Osteoblast (primary cell): ENCODE results near the gene CTNNA1. TPM values are rescaled to one million over a fixed set of nuclear protein-coding genes. Genes with fewer than 3 reads are reported as not detected.

Source experiments
- DNase-seq: peaks from one replicate; pipeline ENCODE4 v3.0.0; 2011; ENCODE audit warnings: low spot score, mixed read lengths; ENCODE audit not compliant: insufficient read length; ENCODE audit errors: missing footprints
- H2AFZ ChIP-seq: 2 replicates; pipeline ENCODE4 v1.6.0; 2011; ENCODE audit warnings: mild to moderate bottlenecking, low read length
- H3K27ac ChIP-seq: 2 replicates; pipeline ENCODE4 v1.5.1; 2011; ENCODE audit warnings: mild to moderate bottlenecking, low read depth, low read length, moderate library complexity
- H3K27me3 ChIP-seq: 2 replicates; pipeline ENCODE4 v1.6.0; 2012; ENCODE audit warnings: mild to moderate bottlenecking, control low read depth, inconsistent platforms, low read length, moderate library complexity; ENCODE audit not compliant: insufficient read depth
- H3K36me3 ChIP-seq: 2 replicates; pipeline ENCODE4 v1.5.1; 2011; ENCODE audit warnings: mild to moderate bottlenecking, low read length, control low read depth, moderate library complexity; ENCODE audit not compliant: insufficient read depth
- H3K4me1 ChIP-seq: 2 replicates; pipeline ENCODE4 v1.5.1; 2011; ENCODE audit warnings: mild to moderate bottlenecking, low read length, control low read depth, moderate library complexity; ENCODE audit not compliant: insufficient read depth
- H3K4me2 ChIP-seq: 2 replicates; pipeline ENCODE4 v1.6.0; 2011; ENCODE audit warnings: mild to moderate bottlenecking, low read length; ENCODE audit not compliant: insufficient read depth
- H3K4me3 ChIP-seq: fragments of 200-600 bp; sonication (generic); 3 replicates; pipeline ENCODE4 v1.5.1; 2012; ENCODE audit warnings: mild to moderate bottlenecking, low read length, inconsistent platforms; ENCODE audit not compliant: insufficient read depth
- H3K79me2 ChIP-seq: 2 replicates; pipeline ENCODE4 v1.6.0; 2012; ENCODE audit warnings: mild to moderate bottlenecking, low read length, control low read depth, inconsistent platforms; ENCODE audit not compliant: insufficient read depth
- H3K9me3 ChIP-seq: 2 replicates; pipeline ENCODE4 v1.5.1; 2011; ENCODE audit warnings: low read depth, low read length, control low read depth
- H4K20me1 ChIP-seq: 2 replicates; pipeline ENCODE4 v1.6.0; 2012; ENCODE audit warnings: mild to moderate bottlenecking, low read length, control low read depth; ENCODE audit not compliant: insufficient read depth
- total RNA-seq: library from RNA; depleted of rRNA; stranded (reverse); fragments of >200 nt; gene quantifications from 2 replicates; pipeline ENCODE4 v1.2.3, GENCODE V29; 2012
- TF ChIP-seq, protein P1 (sequence below): IDR thresholded peaks from 2 replicates; pipeline ENCODE4 v1.5.1; 2011; ENCODE audit warnings: mild to moderate bottlenecking, low read depth, low read length, moderate library complexity; ENCODE audit errors: extremely low read depth

CTNNA1 gene
- total RNA-seq, 1 donor: 432 TPM

DNA sequence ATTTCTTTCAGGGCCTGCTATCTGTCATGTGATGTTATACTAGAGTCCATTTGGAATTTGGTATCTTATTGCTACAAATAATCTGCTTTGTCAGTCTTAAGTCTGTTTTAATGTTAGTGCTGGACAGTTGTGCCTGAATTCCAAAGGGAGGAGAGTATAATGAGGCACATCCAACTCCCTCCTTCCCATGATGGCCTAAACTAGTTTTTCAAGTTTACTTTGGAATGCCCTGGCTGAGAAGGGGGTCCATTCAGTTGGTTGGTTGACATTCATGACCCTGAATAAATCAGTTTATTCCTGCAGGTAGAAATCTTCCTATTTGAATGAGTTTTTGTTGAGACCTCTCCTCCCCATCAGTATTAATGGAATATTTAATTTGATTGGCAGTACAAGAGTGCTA, 131.3 kb downstream of the CTNNA1 start:
- peaks cover 28% of the 10 kb centered on the region for H3K36me3 ChIP-seq
- no peaks in the 10 kb centered on the region for H3K9me3 ChIP-seq
- no peaks in the 10 kb centered on the region for H3K4me1 ChIP-seq
- H4K20me1 ChIP-seq: peaks cover 35% of the 10 kb centered on the region
- H3K27me3 ChIP-seq: no peaks in the 10 kb centered on the region
- H3K4me2 ChIP-seq: no peak overlapping the region
- no peak overlapping the region for H3K27ac ChIP-seq
- TF ChIP-seq, protein P1, sequence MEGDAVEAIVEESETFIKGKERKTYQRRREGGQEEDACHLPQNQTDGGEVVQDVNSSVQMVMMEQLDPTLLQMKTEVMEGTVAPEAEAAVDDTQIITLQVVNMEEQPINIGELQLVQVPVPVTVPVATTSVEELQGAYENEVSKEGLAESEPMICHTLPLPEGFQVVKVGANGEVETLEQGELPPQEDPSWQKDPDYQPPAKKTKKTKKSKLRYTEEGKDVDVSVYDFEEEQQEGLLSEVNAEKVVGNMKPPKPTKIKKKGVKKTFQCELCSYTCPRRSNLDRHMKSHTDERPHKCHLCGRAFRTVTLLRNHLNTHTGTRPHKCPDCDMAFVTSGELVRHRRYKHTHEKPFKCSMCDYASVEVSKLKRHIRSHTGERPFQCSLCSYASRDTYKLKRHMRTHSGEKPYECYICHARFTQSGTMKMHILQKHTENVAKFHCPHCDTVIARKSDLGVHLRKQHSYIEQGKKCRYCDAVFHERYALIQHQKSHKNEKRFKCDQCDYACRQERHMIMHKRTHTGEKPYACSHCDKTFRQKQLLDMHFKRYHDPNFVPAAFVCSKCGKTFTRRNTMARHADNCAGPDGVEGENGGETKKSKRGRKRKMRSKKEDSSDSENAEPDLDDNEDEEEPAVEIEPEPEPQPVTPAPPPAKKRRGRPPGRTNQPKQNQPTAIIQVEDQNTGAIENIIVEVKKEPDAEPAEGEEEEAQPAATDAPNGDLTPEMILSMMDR: no peak
- no peak overlapping the region for H2AFZ ChIP-seq
- peaks cover 69% of the 10 kb centered on the region for H3K79me2 ChIP-seq
- DNase-seq: no peak
- H3K4me3 ChIP-seq: no peak overlapping the region

DNA sequence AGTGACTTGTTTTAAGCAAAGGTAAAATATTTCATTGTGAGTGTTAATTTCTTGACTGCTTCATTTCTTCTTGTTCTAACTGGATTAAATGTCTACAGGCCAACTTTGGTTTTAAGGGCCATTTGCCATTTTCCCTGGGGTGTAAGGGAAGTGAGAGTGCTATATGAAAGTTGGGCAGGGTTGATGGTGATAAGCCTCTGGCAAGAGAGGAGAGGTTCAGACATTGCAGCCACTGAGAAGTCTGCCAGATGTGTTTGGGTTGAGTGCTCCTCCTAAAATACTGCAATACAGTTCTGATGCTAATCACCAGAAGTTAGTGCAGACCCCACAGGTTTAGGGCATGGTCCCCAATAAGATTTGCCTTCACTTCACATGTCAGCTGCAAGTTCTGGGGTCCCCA, 136.8 kb downstream of the CTNNA1 start:
- H3K4me3 ChIP-seq: no peak overlapping the region
- H3K27ac ChIP-seq: no peak overlapping the region
- TF ChIP-seq, protein P1: no peak
- no peaks in the 10 kb centered on the region for H3K4me1 ChIP-seq
- peaks cover 26% of the 10 kb centered on the region for H3K79me2 ChIP-seq
- H4K20me1 ChIP-seq: no peaks in the 10 kb centered on the region
- DNase-seq: no peak
- peaks cover 46% of the 10 kb centered on the region for H3K36me3 ChIP-seq
- H2AFZ ChIP-seq: no peak overlapping the region
- no peaks in the 10 kb centered on the region for H3K27me3 ChIP-seq
- H3K9me3 ChIP-seq: no peaks in the 10 kb centered on the region
- H3K4me2 ChIP-seq: no peak overlapping the region

DNA sequence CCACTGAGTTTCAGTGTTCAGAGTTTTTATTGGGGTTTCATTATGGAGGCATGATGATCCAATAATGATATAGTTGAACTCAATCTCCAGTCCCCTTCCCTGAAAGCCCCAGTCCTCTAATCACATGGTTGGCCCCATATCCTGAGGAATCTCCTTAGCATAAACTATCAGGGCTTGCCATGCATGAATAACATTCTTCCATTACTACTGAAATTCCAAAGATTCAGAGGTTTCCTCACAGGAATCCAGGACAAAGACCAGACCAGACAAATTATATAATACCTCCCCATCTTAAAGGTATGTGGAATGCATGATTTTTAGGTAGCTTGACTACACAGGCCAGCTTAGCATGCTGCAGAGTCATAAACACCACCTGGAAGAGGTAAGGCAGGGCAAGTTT, 137.4 kb downstream of the CTNNA1 start:
- DNase-seq: no peak

GRCh38 chr5:138895918-138896317, 142.7 kb downstream of the CTNNA1 start:
- H3K27me3 ChIP-seq: no peaks in the 10 kb centered on the region
- peaks cover 7% of the 10 kb centered on the region for H3K36me3 ChIP-seq
- H4K20me1 ChIP-seq: no peaks in the 10 kb centered on the region
- H3K9me3 ChIP-seq: no peaks in the 10 kb centered on the region
- TF ChIP-seq, protein P1: no peak
- H2AFZ ChIP-seq: no peak overlapping the region
- peaks cover 15% of the 10 kb centered on the region for H3K79me2 ChIP-seq
- no peak for DNase-seq
- H3K4me2 ChIP-seq: no peak overlapping the region
- H3K4me3 ChIP-seq: no peak overlapping the region
- H3K27ac ChIP-seq: no peak overlapping the region
- peaks cover 10% of the 10 kb centered on the region for H3K4me1 ChIP-seq

More for the DNA sequence above, 137.4 kb downstream of the CTNNA1 start:
- peaks cover 22% of the 10 kb centered on the region for H3K79me2 ChIP-seq
- TF ChIP-seq, protein P1: no peak
- no peak overlapping the region for H3K27ac ChIP-seq
- no peaks in the 10 kb centered on the region for H4K20me1 ChIP-seq
- no peak overlapping the region for H3K4me2 ChIP-seq
- H3K4me3 ChIP-seq: no peak overlapping the region
- H2AFZ ChIP-seq: no peak overlapping the region
- no peaks in the 10 kb centered on the region for H3K4me1 ChIP-seq
- peaks cover 47% of the 10 kb centered on the region for H3K36me3 ChIP-seq
- H3K27me3 ChIP-seq: no peaks in the 10 kb centered on the region
- H3K9me3 ChIP-seq: no peaks in the 10 kb centered on the region
